Activated T-cell treated with anti-CD3 and anti-CD28 coated beads for 48 hours (primary cell): ENCODE results near the gene RAD23B.

Source experiments
- DNase-seq: peaks from one replicate; pipeline ENCODE4 v3.0.0-alpha.2; 2020; ENCODE audit warnings: low read depth

Gene RAD23B

GRCh38 chr9:107378006-107378405, 94.9 kb downstream of the RAD23B start:
- DNase-seq, result no peak
